HepG2 (cell line): ENCODE results near the gene VWA1. TPM values are rescaled to one million over a fixed set of nuclear protein-coding genes. Genes with fewer than 3 reads are reported as not detected.

Source experiments
- ATF4 ChIP-seq, 2 experiments: fragments of 450-650 bp in 1 of 2; sonication (generic) in 1 of 2; formaldehyde crosslinking; IDR thresholded peaks; 2 replicates each; pipeline versions ENCODE4 v1.5.0 to v1.8.0; 2020 to 2022; ENCODE audit warnings: mild to moderate bottlenecking in 1 of 2, missing genetic modification reagents in 1 of 2
- CEBPG ChIP-seq: IDR thresholded peaks from 2 replicates; pipeline ENCODE4 v1.6.1; 2016
- CEBPZ ChIP-seq: IDR thresholded peaks from 2 replicates; pipeline ENCODE4 v1.6.1; 2012; ENCODE audit warnings: low read length, improper control_type of control experiment
- CREM ChIP-seq, 2 experiments: sonication (generic) in 1 of 2; formaldehyde crosslinking in 1 of 2; IDR thresholded peaks; 2 replicates each; pipeline versions ENCODE4 v1.4.0 to v1.6.1; 2016 to 2020; ENCODE audit warnings: antibody characterized with exemption in 1 of 2, mild to moderate bottlenecking in 1 of 2, missing genetic modification reagents in 1 of 2
- DMTF1 ChIP-seq: sonication (generic); formaldehyde crosslinking; IDR thresholded peaks from 2 replicates; pipeline ENCODE4 v1.4.0; 2020; ENCODE audit warnings: mild to moderate bottlenecking, missing genetic modification reagents
- ERF ChIP-seq: IDR thresholded peaks from 2 replicates; pipeline ENCODE4 v1.6.1; 2018; ENCODE audit warnings: missing biosample characterization, missing genetic modification reagents
- FOXK2 ChIP-seq: fragments of 450-650 bp; IDR thresholded peaks from 2 replicates; pipeline ENCODE4 v1.6.1; 2016
- HIVEP1 ChIP-seq: sonication (generic); formaldehyde crosslinking; IDR thresholded peaks from 2 replicates; pipeline ENCODE4 v1.4.0; 2020; ENCODE audit warnings: mild to moderate bottlenecking, missing genetic modification reagents
- MED1 ChIP-seq: sonication (generic); formaldehyde crosslinking; IDR thresholded peaks from 2 replicates; pipeline ENCODE4 v1.4.0; 2020; ENCODE audit warnings: missing genetic modification reagents
- MIER3 ChIP-seq: IDR thresholded peaks from 2 replicates; pipeline ENCODE4 v1.6.1; 2016; ENCODE audit warnings: missing compliant biosample characterization, borderline replicate concordance
- MLX ChIP-seq: IDR thresholded peaks from 2 replicates; pipeline ENCODE4 v1.6.1; 2016
- NFE2 ChIP-seq: sonication (generic); formaldehyde crosslinking; IDR thresholded peaks from 2 replicates; pipeline ENCODE4 v1.4.0; 2020; ENCODE audit warnings: missing genetic modification reagents
- POLR2G ChIP-seq: fragments of 200-400 bp; formaldehyde crosslinking; IDR thresholded peaks from 2 replicates; pipeline ENCODE4 v1.6.1; 2018; ENCODE audit warnings: mild to moderate bottlenecking, low read depth, low read length, moderate library complexity
- RARA ChIP-seq: IDR thresholded peaks from 2 replicates; pipeline ENCODE4 v1.6.1; 2016; ENCODE audit warnings: missing genetic modification reagents, missing compliant biosample characterization
- REXO4 ChIP-seq: sonication (generic); formaldehyde crosslinking; IDR thresholded peaks from 2 replicates; pipeline ENCODE4 v1.8.0; 2022; ENCODE audit warnings: missing genetic modification reagents, mild to moderate bottlenecking, borderline replicate concordance
- RFX5 ChIP-seq: IDR thresholded peaks from 2 replicates; pipeline ENCODE4 v1.6.1; 2011; ENCODE audit warnings: low read depth, low read length, improper control_type of control experiment
- SMARCE1 ChIP-seq: fragments of 450-650 bp; IDR thresholded peaks from 2 replicates; pipeline ENCODE4 v1.6.1; 2017; ENCODE audit warnings: borderline replicate concordance
- SNAPC5 ChIP-seq: sonication (generic); formaldehyde crosslinking; IDR thresholded peaks from 2 replicates; pipeline ENCODE4 v1.8.1; 2023; ENCODE audit warnings: mild to moderate bottlenecking, missing genetic modification reagents, borderline replicate concordance
- YEATS4 ChIP-seq: sonication (generic); formaldehyde crosslinking; IDR thresholded peaks from 2 replicates; pipeline ENCODE4 v1.4.0; 2020; ENCODE audit warnings: missing genetic modification reagents, borderline replicate concordance
- ZFY ChIP-seq: sonication (generic); formaldehyde crosslinking; IDR thresholded peaks from 2 replicates; pipeline ENCODE4 v1.4.0; 2020; ENCODE audit warnings: missing genetic modification reagents
- ZNF256 ChIP-seq: sonication (generic); formaldehyde crosslinking; conservative IDR thresholded peaks from 2 replicates; pipeline ENCODE4 v1.4.0; 2020; ENCODE audit warnings: missing genetic modification reagents
- ZNF737 ChIP-seq: sonication (generic); formaldehyde crosslinking; IDR thresholded peaks from 2 replicates; pipeline ENCODE4 v1.5.0; 2020; ENCODE audit warnings: missing genetic modification reagents, mild to moderate bottlenecking, borderline replicate concordance
- ZNF883 ChIP-seq: sonication (generic); formaldehyde crosslinking; IDR thresholded peaks from 2 replicates; pipeline ENCODE4 v1.5.1; 2020; ENCODE audit warnings: mild to moderate bottlenecking, missing genetic modification reagents; ENCODE audit errors: not compliant biosample characterization
- ZSCAN12 ChIP-seq: sonication (generic); formaldehyde crosslinking; IDR thresholded peaks from 2 replicates; pipeline ENCODE4 v1.9.0; 2021; ENCODE audit warnings: mild to moderate bottlenecking, missing genetic modification reagents
- polyA plus RNA-seq, 8 experiments: library from polyadenylated mRNA; depleted of rRNA in 3 of 8; stranded (reverse) in 7 of 8; unstranded in 1 of 8; fragments of >200 nt; fragmentation: Illumina TruSeq in 4 of 8; extraction: Trizol in 4 of 8; gene quantifications; 2 replicates each; pipeline versions ENCODE4 v1.2.1 to v1.2.3, GENCODE V29; 2011 to 2016; ENCODE audit warnings: low read depth in 4 of 8, missing spikeins in 1 of 8, mixed read lengths in 1 of 8; ENCODE audit not compliant: insufficient read depth in 1 of 8
- total RNA-seq, 5 experiments: library from RNA; depleted of rRNA; stranded (reverse); fragments of >200 nt; fragmentation: Illumina TruSeq; extraction: Trizol; gene quantifications; 2 replicates each; pipeline ENCODE4 v1.2.3, GENCODE V29; 2016; ENCODE audit warnings: low read depth in 1 of 5

Gene VWA1
- total and polyA plus RNA-seq, 2 of the 13 experiments (the other 11 are each of a cell fraction or from before 2014, with no cell fraction given): 40.9 to 57.5 TPM

- TF ChIP-seq CEBPZ (no peak), RARA (CRISPR knock-in tag) (0 out of 2 replicates have a peak, but pooled peaks have one; percentile 31), CEBPG (CRISPR knock-in tag) (no peak), YEATS4 (CRISPR knock-in tag) (0 out of 2 replicates have a peak, but pooled peaks have one; percentile 72), DMTF1 (no peak), CREM (IDR thresholded peaks at IDR 0.05) (peak; percentile 95), CREM (CRISPR knock-in tag; IDR thresholded peaks at IDR 0.05) (peak; percentile 75), MIER3 (CRISPR knock-in tag) (0 out of 2 replicates have a peak, but pooled peaks have one; percentile 26), MED1 (CRISPR knock-in tag) (peak; percentile 61; the same call in 1 of the 2 replicates), MLX (CRISPR knock-in tag) (no peak), ATF4 (CRISPR knock-in tag; IDR thresholded peaks at IDR 0.05) (peak in 1 of 2 experiments; percentile 56; a peak in 2 of 4 replicates), POLR2G (peak; percentile 77), ZNF737 (CRISPR knock-in tag) (no peak), ZFY (peak; percentile 46), FOXK2 (no peak), ZNF883 (CRISPR knock-in tag) (no peak), RFX5 (peak; percentile 54), ZSCAN12 (no peak), ZNF256 (CRISPR knock-in tag) (no peak), ERF (CRISPR knock-in tag) (peak; percentile 67; the same call in 1 of the 2 replicates), SNAPC5 (CRISPR knock-in tag) (no peak), REXO4 (CRISPR knock-in tag) (no peak), NFE2 (CRISPR knock-in tag) (no peak), HIVEP1 (no peak; the same call in 1 of the 2 replicates), SMARCE1 (no peak)
Observed at GRCh38 chr1:1471389-1472052, 36.0 kb downstream of the VWA1 start, which contains the start of gene ATAD3B (continued).
